HT1080 (cell line): ENCODE data around the gene GALNT2. TPM values are rescaled to one million over a fixed set of nuclear protein-coding genes. Genes with fewer than 3 reads are reported as not detected.

ENCODE experiments used
- DNase-seq: peaks from one replicate; pipeline ENCODE4 v3.0.0-alpha.2; 2015; ENCODE audit warnings: low read depth
- total RNA-seq: library from RNA; depleted of rRNA; stranded (reverse); fragments of >200 nt; shearing (Covaris generic); gene quantifications from 2 replicates; pipeline ENCODE4 v1.2.3, GENCODE V29; 2014

GALNT2 gene
- total RNA-seq, 1 experiment from 2014 or later: 67.0 TPM

DNA sequence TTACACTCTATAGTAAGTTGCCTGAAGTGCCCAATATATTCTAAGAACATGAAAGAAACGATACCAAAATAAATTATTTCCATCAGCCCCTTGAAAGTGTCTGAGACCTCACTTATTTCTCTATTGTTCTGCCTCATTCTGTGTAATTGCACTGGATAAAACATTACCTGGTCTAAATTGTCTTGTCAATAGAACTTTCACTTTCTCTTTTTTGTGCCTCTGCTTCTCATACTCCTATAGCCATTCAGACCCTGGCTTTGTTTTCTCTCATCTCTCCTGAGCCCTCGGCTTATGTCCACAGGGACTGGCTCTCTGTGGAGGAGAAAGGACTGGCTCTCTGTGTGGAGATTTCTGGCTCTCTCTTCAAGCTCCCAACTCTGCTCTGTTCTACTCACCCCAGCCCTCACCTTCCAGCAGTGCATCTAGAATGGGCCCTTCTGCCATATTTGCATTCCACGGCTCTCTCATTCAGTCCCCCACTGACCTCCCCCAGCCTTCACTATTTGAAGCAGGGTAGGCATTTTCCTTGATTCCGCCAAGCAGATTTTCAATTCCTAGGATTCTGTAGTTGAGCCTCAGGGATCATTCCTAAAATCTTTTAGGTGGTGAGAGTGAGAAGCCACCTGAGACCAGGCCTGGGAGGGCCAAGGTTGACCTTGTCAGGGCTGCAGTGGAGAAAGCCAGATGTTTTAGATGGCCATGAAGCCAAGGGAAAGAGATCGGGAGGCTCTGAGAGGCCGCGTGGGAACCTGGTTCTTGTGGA, 15.9 kb upstream of the GALNT2 start:
- DNase-seq: no peak

DNA sequence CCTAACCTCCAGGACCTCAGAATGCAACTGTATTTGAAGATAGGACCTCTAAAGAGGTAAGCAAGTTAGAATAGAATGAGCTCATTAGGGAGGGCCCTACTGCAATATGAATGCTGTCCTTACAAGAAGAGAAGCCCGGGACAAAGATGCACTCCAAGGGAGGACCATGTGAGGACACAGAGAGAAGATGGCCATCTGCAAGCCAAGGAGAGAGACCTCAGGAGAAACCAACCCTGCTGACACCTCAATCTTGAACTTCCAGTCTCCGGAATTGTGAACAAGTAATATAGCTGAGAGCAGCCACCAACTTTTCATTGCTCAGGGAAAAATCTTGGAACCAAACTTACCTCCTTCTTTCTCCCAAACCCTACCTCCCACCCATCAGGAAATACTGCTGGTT, 15.0 kb upstream of the GALNT2 start:
- no peak for DNase-seq

DNA sequence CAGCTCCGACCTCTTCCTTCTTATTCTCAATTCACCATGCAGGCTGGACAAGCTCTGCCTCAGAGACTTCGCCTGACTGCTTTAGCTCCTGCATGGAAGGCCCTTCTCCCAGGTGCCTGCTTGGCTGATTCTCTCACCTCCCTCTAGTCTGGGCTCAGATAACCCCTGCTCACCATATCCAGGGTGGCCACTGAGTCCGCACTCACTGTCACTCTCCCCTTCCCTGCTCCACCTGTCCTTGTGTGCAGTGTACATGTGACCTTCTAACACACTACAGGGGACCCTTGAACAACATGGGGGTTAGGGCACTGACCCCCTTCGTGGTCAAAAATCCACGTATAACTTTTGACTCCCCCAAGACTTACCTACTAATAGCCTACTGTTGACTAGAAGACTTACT, 14.4 kb upstream of the GALNT2 start:
- DNase-seq: no peak

DNA sequence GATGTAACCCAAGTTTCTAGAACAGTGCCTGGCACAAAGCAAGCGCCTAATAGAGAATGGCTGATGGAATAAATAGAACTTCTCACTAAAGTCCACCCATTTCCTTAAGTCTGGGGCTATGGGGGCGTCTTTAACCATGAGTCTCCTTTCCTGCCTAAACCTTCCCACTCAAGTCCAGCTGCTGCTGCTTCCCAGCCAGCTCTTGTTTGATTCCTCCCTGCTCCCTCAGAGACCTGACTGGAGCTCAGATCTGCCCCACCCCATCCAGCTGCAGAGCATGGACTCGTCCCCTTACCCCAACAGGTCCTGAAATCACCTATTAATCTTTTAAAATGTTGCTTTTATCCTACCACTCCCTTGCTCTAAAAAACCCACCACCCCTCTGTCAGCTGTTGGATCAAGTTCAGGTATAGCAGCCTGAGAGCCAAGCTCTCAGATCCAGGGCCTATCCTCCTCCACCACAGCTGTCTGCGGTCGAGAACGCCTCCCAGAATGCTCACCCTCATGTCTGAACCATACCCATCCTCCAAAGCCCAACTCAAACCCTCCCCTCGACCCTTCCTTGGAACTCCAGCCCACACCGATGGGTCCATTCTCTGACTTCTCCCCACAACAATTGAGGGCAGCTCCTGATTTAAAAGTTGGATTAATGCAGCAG, 12.8 kb upstream of the GALNT2 start:
- DNase-seq: no peak

DNA sequence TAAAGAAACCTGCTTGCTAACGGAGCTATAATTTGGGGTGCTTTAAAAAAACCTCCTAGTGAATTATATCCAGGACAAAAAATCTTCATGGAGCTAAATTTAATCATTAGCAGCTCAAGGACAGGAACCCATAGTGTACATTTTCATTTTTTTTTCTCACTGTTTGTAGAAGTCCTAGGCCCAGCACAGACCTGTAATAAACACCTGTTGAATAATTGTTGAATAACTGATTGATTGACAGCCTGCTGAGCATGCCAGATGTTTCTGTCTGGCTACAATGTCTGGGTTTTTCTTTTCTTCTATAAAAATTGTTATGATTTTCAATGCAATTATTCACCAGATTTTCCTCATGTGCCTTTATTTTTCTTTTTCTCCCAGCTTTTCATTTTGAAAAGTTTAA, 10.9 kb upstream of the GALNT2 start:
- no peak for DNase-seq

GRCh38 chr1:230057100-230057499, 9.9 kb upstream of the GALNT2 start:
- no peak for DNase-seq

DNA sequence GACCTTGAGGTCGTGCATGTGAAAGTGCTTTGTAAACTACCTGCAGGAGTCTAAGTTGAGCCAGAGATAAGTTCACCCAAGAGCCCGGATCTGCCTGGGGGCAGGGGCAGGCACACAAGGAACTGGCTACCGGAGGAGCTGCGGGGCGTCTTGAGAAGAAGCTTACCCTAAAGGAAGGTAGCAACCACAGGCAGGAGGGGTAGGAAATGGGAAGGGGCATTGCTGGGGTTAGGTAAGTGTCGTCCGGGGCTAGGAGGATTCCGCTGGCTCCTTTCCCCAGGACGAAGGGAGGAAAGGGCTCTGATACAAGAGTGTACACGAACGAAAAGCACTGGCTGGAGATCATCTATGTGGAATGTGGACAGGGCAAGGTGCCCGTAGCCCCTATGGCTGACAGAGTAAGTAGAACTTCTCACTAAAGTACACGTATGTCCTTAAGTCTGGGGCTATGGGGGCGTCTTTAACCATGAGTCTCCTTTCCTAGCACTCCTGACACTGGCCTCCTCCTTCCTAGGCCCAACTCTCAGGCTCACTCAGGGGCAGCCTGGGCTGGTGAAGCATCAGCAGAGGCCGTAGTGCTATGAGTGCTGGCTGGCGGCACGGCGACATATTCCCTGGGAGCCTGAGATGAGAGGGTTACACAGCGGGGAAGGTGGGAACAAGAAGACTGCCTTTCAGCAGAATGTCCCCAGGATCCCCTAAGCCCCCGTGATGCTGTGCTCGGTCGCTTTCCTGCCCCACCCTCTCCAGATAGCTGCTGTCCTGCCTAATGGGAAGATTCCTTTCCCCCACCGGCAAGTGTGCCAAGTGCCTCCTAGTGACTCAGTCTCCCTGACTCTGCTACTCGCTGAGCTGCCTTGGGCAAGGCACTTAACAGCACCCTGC, 9.1 kb upstream of the GALNT2 start:
- DNase-seq: no peak

- DNase-seq: no peak
Measured at GRCh38 chr1:230058626-230059025, 8.4 kb upstream of the GALNT2 start.

- DNase-seq: no peak
Measured at GRCh38 chr1:230061801-230062200, 5.2 kb upstream of the GALNT2 start.

DNA sequence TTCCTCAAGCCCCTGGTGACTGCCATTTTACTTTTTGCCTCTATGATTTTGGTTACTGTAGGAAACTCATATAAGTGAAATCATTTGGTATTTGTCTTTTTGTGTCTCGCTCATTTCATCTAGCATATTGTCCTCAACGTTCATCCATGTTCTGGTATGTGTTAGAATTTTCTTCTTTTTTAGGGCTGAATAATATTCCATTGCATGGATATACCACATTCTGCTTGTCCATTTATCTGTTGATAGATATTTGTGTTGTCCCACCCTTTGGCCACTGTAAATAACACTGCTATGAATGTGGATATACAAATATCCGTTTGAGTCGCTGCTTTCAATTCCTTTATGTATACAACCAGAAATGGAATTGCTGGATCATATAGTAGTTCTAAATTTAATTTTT, 4.5 kb upstream of the GALNT2 start:
- DNase-seq: no peak

DNA sequence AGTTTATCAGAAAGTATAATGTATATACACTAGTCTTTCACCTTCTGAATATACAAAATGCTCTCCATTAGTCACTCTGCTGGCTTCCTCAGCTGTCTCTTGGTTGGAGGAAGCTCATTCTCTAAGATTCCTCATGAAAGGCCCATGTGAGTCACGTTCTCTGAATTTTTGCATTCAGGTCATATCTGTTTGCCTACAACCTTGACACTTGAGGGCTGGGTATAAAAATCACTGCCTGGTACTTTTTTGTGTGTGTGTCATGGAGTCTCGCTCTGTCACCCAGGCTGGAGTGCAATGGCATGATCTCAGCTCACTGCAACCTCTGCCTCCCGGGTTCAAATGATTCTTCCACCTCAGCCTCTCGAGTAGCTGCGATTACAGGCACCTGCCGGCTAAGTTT, 2.8 kb upstream of the GALNT2 start:
- DNase-seq: peak; percentile 45

DNA sequence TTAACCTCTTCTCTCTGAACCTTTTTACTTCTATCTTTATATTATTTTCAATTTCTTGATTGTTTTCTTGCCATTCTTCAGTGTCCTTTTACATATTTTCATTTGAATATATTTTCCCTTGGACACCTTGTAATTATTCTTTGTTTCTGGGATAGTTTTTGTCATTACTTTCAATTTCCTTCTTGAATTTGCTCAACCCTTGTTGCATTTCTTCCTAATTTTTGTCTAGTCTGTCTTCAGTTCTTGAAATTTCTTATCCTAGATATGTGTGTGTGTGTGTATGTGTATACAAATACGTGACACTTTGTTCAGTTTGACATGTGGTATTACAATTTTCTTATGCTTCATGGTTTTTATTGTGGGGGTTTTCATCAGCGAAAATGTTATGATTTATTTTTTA, 1.9 kb upstream of the GALNT2 start:
- DNase-seq: no peak

- no peak for DNase-seq
Measured at GRCh38 chr1:230065571-230065970, 1.5 kb upstream of the GALNT2 start.

DNA sequence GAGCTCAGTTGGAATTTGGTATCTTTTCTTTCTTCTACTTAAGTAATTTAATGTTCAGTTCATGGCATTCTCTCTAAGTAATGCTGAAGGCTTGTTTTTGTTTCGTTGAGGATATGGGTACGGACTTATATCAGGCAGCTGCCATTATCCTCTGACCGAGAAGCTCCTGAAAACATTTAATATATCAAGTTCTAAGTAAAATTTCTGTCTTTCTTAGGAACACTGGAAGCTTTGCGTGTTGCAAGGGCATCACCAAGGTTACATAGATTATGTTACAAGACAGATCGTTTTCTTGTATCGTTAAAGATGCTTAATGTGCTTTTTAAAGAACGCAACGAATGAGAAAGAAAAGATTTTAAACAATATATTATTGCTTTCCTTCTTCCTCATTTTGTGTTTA, 1.0 kb upstream of the GALNT2 start:
- DNase-seq: no peak

GRCh38 chr1:230067419-230067870, 407 bp downstream of the GALNT2 start:
- no peak for DNase-seq

DNA sequence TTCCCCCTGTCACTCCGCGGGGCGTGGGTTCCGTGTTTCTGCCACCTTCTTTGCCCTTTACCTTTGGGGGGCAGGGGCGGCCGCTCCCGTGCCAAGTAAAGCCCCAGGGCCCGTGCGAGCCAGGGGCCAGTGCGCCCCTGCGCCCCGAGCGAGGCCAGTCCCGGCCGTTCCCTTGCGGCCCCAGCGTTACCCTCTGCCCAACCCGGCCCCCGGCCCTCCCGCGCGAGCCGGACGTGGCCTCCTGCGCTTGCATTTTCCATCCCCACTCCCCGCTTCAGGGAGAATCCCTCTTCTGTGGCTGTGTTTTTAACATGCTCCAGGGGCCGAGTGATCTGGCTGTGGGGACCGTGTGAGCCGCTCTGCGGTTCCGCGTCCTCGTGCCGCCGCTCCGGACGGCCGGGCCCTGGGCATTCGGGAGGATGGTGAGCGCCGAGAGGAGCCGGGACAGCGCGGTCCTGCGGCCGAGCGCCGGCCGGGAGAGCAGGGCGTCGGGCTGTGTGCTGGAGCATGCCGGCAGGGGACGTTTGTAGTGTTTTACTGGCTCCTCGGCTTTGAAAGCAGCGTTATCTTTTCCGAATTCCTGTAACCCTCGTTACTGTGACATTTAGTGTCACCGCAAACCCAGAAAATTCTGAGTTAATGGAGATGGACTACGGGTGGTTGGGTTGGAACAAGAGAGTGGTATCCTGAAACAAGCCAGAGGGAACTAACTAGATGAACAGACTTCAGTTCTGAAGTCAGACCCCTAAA, 1.0 kb downstream of the GALNT2 start:
- DNase-seq: no peak

GRCh38 chr1:230068621-230068873, 1.5 kb downstream of the GALNT2 start:
- no peak for DNase-seq

DNA sequence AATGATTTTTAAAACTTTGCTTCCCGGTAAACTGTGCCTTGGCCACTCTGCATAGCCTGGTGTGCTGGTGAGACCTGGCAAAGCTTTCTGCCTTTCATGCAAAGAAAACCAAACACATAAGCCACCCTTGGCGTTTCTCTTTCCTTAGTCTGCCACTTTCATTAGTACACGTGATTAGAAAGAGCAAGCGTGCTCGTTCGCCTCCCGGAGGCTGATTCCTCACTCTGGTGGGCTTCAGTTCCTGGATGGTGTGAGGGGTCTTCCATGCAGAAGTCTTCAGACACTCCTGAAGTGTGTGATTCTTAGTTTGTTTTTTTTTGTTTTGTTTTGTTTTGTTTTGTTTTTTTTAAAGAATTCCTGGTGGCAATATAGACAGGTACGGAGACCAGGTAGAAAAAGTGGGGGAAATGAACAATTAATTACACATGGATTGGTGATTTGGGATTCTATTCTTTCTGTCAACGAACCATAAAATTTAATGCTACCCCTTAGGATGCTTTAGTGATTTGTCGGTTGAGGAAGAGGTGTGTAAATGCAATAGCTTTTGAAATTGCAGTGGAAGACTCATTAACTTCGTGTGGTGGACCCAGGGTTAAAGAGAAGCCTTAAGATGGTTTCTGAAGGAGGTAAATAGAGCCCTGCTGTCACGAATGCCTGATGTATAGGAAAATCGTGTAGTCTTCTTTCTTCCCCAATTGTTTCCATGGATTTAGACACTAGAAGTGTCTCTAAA, 2.1 kb downstream of the GALNT2 start:
- no peak for DNase-seq

DNA sequence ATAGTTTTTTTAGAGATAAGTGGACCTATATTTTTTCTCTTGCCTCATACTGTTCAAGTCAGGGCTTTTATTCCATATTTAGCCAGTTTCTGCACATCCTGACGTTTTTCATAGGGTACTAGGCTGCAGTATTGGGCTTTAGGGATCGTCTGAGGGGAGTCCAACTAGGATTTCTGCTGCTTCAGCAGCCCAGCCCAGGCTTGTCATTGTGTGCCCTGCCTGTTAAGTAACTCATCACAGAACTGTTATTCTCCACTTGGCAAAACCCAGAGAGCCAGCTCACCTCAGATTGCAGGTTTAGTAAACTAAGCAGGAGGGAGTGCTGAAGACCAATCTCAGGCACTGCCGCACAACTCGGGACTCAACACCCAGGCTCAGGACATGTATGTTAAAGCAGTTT, 2.8 kb downstream of the GALNT2 start:
- DNase-seq: no peak

GRCh38 chr1:230070321-230071208, 3.5 kb downstream of the GALNT2 start:
- no peak for DNase-seq
